ENCODE measurements around the gene NDRG4.

DNA sequence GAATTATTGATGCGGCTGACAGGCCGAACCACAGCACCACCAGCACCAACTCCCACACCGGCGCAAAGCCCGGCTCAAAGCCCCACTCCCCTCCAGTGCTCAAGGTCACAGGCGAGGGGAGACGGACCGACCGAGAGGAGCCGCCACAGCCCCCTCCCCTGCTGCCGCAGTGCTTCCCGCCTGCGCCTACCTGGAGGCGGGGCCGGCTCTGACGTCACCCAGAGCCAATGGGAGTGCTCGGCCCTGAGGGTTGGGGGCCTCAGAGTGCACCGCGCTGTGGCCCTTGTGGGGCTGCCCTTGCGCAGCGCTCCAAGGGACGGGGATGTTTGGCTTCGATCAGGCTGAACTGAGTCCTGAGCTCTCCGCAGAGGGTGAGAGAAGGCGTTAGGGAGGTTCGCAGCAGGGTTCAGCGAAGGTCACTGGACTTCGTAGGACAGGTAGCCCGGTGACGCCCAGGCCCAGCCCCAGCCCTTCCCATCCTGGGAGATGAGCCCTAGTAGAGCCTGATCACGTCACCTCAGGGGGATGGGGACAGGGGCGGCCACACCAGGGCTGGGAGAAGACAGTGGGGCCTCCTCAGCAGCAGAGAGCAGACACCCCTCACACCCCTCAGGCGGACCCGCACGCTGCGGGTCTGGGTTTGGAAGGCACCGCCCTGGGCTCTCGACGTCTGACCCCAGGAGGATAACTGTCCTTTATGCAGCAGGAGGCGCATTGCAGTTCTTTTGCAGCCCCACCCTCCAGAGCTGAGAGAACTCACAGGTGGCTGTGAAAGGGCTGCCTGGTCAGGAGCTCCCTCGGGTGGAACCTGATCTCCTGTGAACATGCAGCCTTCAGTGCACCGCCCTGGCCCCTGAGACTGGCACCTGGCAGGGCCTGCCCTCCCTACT, 1.5 kb downstream of the NDRG4 start:
- TF ChIP-seq EZH2 (IDR thresholded peaks at IDR 0.05; ENCODE audit: insufficient read depth, poor library complexity, severe bottlenecking) (no peak), EZH2phosphoT487 (IDR thresholded peaks at IDR 0.05; ENCODE audit: insufficient read depth, low read depth) (no peak)

Measured in GM23248 (cell line).